H1 (cell line): ENCODE measurements around the gene HMCN2.
"Not testable (repeated sequence)": the region's sequence is repeated elsewhere in the genome, so short reads cannot be mapped to it uniquely, and the experiment has no call there.

Experiments used
- EZH2 ChIP-seq: fragments of 200-600 bp; sonication (generic); IDR thresholded peaks from 2 replicates; pipeline ENCODE4 v1.7.1; 2012; ENCODE audit warnings: low read depth, mild to moderate bottlenecking, moderate library complexity, low read length, inconsistent platforms; ENCODE audit not compliant: severe bottlenecking
- POLR2A ChIP-seq, 2 experiments: IDR thresholded peaks; 1 replicate in 1 of 2; 2 replicates in 1 of 2; pipeline ENCODE4 v1.6.1; 2011; ENCODE audit warnings: low read depth in 2 of 2, low read length in 2 of 2, mild to moderate bottlenecking in 2 of 2; ENCODE audit errors: control extremely low read depth in 1 of 2
- TF ChIP-seq, protein P1 (sequence below), 3 experiments: IDR thresholded peaks; 1 replicate in 2 of 3; 2 replicates in 1 of 3; pipeline versions ENCODE4 v1.5.1 to v1.6.1; 2011; ENCODE audit warnings: low read length in 3 of 3, mild to moderate bottlenecking in 3 of 3, inconsistent platforms in 2 of 3, low read depth in 1 of 3, moderate library complexity in 1 of 3; ENCODE audit not compliant: insufficient read depth in 1 of 3; ENCODE audit errors: control extremely low read depth in 1 of 3
- TF ChIP-seq, protein P2 (sequence below): fragments of 300-600 bp; sonication (generic); IDR thresholded peaks from 2 replicates; pipeline ENCODE4 v1.7.1; 2012; ENCODE audit warnings: low read length, moderate library complexity, mild to moderate bottlenecking, inconsistent platforms; ENCODE audit not compliant: insufficient replicate concordance

DNA sequence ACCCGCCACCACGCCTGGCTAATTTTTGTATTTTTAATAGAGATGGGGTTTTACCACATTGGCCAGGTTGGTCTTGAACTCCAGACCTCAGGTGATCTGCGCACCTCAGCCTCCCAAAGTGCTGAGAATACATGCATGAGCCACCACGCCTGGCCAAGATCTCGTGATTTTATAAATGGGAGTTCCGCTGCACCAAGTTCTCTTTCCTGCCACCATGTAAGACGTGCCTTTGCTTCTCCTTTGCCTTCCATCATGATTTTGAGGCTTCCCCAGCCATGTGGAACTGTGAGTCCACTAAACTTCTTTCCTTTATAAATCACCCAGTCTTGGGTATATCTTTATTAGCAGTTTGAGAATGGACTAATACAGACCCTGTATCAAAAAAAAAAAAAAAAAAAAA is 7.4 kb upstream of the HMCN2 start:
- TF ChIP-seq, protein P1, sequence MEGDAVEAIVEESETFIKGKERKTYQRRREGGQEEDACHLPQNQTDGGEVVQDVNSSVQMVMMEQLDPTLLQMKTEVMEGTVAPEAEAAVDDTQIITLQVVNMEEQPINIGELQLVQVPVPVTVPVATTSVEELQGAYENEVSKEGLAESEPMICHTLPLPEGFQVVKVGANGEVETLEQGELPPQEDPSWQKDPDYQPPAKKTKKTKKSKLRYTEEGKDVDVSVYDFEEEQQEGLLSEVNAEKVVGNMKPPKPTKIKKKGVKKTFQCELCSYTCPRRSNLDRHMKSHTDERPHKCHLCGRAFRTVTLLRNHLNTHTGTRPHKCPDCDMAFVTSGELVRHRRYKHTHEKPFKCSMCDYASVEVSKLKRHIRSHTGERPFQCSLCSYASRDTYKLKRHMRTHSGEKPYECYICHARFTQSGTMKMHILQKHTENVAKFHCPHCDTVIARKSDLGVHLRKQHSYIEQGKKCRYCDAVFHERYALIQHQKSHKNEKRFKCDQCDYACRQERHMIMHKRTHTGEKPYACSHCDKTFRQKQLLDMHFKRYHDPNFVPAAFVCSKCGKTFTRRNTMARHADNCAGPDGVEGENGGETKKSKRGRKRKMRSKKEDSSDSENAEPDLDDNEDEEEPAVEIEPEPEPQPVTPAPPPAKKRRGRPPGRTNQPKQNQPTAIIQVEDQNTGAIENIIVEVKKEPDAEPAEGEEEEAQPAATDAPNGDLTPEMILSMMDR (IDR thresholded peaks at IDR 0.05; ENCODE audit: control extremely low read depth in 1 of 3, insufficient read depth in 1 of 3, low read depth in 1 of 3, low read length in 3 of 3), result not testable (repeated sequence)
- TF ChIP-seq, protein P2, sequence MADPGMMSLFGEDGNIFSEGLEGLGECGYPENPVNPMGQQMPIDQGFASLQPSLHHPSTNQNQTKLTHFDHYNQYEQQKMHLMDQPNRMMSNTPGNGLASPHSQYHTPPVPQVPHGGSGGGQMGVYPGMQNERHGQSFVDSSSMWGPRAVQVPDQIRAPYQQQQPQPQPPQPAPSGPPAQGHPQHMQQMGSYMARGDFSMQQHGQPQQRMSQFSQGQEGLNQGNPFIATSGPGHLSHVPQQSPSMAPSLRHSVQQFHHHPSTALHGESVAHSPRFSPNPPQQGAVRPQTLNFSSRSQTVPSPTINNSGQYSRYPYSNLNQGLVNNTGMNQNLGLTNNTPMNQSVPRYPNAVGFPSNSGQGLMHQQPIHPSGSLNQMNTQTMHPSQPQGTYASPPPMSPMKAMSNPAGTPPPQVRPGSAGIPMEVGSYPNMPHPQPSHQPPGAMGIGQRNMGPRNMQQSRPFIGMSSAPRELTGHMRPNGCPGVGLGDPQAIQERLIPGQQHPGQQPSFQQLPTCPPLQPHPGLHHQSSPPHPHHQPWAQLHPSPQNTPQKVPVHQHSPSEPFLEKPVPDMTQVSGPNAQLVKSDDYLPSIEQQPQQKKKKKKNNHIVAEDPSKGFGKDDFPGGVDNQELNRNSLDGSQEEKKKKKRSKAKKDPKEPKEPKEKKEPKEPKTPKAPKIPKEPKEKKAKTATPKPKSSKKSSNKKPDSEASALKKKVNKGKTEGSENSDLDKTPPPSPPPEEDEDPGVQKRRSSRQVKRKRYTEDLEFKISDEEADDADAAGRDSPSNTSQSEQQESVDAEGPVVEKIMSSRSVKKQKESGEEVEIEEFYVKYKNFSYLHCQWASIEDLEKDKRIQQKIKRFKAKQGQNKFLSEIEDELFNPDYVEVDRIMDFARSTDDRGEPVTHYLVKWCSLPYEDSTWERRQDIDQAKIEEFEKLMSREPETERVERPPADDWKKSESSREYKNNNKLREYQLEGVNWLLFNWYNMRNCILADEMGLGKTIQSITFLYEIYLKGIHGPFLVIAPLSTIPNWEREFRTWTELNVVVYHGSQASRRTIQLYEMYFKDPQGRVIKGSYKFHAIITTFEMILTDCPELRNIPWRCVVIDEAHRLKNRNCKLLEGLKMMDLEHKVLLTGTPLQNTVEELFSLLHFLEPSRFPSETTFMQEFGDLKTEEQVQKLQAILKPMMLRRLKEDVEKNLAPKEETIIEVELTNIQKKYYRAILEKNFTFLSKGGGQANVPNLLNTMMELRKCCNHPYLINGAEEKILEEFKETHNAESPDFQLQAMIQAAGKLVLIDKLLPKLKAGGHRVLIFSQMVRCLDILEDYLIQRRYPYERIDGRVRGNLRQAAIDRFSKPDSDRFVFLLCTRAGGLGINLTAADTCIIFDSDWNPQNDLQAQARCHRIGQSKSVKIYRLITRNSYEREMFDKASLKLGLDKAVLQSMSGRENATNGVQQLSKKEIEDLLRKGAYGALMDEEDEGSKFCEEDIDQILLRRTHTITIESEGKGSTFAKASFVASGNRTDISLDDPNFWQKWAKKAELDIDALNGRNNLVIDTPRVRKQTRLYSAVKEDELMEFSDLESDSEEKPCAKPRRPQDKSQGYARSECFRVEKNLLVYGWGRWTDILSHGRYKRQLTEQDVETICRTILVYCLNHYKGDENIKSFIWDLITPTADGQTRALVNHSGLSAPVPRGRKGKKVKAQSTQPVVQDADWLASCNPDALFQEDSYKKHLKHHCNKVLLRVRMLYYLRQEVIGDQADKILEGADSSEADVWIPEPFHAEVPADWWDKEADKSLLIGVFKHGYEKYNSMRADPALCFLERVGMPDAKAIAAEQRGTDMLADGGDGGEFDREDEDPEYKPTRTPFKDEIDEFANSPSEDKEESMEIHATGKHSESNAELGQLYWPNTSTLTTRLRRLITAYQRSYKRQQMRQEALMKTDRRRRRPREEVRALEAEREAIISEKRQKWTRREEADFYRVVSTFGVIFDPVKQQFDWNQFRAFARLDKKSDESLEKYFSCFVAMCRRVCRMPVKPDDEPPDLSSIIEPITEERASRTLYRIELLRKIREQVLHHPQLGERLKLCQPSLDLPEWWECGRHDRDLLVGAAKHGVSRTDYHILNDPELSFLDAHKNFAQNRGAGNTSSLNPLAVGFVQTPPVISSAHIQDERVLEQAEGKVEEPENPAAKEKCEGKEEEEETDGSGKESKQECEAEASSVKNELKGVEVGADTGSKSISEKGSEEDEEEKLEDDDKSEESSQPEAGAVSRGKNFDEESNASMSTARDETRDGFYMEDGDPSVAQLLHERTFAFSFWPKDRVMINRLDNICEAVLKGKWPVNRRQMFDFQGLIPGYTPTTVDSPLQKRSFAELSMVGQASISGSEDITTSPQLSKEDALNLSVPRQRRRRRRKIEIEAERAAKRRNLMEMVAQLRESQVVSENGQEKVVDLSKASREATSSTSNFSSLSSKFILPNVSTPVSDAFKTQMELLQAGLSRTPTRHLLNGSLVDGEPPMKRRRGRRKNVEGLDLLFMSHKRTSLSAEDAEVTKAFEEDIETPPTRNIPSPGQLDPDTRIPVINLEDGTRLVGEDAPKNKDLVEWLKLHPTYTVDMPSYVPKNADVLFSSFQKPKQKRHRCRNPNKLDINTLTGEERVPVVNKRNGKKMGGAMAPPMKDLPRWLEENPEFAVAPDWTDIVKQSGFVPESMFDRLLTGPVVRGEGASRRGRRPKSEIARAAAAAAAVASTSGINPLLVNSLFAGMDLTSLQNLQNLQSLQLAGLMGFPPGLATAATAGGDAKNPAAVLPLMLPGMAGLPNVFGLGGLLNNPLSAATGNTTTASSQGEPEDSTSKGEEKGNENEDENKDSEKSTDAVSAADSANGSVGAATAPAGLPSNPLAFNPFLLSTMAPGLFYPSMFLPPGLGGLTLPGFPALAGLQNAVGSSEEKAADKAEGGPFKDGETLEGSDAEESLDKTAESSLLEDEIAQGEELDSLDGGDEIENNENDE, result not testable (repeated sequence)
- not testable (repeated sequence) for TF ChIP-seq POLR2A (IDR thresholded peaks at IDR 0.05; ENCODE audit: control extremely low read depth in 1 of 2, low read depth in 2 of 2, low read length in 2 of 2); EZH2
